Prostate gland (tissue), 2 donors: Measurements from ENCODE around the gene CTSO.

Experiments used
- POLR2A ChIP-seq: fragments of 450-650 bp; IDR thresholded peaks from one replicate; pipeline ENCODE4 v1.6.1; 2016; ENCODE audit warnings: antibody characterized with exemption, mild to moderate bottlenecking
- TF ChIP-seq, protein P1 (sequence below), 4 experiments: fragments of 200-600 bp in 2 of 4; fragments of 450-650 bp in 2 of 4; sonication (generic) in 2 of 4; IDR thresholded peaks; 1 replicate in 3 of 4; 2 replicates in 1 of 4; pipeline ENCODE4 v1.5.1; 2016 to 2019; ENCODE audit warnings: antibody characterized with exemption in 4 of 4, mild to moderate bottlenecking in 2 of 4, moderate library complexity in 2 of 4

- TF ChIP-seq POLR2A = no peak
- TF ChIP-seq, protein P1, sequence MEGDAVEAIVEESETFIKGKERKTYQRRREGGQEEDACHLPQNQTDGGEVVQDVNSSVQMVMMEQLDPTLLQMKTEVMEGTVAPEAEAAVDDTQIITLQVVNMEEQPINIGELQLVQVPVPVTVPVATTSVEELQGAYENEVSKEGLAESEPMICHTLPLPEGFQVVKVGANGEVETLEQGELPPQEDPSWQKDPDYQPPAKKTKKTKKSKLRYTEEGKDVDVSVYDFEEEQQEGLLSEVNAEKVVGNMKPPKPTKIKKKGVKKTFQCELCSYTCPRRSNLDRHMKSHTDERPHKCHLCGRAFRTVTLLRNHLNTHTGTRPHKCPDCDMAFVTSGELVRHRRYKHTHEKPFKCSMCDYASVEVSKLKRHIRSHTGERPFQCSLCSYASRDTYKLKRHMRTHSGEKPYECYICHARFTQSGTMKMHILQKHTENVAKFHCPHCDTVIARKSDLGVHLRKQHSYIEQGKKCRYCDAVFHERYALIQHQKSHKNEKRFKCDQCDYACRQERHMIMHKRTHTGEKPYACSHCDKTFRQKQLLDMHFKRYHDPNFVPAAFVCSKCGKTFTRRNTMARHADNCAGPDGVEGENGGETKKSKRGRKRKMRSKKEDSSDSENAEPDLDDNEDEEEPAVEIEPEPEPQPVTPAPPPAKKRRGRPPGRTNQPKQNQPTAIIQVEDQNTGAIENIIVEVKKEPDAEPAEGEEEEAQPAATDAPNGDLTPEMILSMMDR (IDR thresholded peaks at IDR 0.05) = no peak
These were observed 5.1 kb downstream of the CTSO start for GRCh38 chr4:155948541-155948940.
